Frontal cortex (tissue), 4 donors: ENCODE measurements around the gene FUT7. TPM values are rescaled to one million over a fixed set of nuclear protein-coding genes. Genes with fewer than 3 reads are reported as not detected.

Source experiments
- DNase-seq, 2 donors: peaks; one replicate each; pipeline ENCODE4 v3.0.0; 2012; ENCODE audit warnings: low spot score in 2 of 2
- FAIRE-seq: peaks from 2 replicates; lab custom pipeline; 2012; peaks lifted over from hg19 to GRCh38; lab: Jason Lieb, UNC
- total RNA-seq: library from RNA; depleted of rRNA; stranded (reverse); fragments of >200 nt; gene quantifications from one replicate; pipeline ENCODE4 v1.2.3, GENCODE V29; 2014
- donor health status: control.
- donor health status: control.
- donor health status: control.

The FUT7 gene, protein sequence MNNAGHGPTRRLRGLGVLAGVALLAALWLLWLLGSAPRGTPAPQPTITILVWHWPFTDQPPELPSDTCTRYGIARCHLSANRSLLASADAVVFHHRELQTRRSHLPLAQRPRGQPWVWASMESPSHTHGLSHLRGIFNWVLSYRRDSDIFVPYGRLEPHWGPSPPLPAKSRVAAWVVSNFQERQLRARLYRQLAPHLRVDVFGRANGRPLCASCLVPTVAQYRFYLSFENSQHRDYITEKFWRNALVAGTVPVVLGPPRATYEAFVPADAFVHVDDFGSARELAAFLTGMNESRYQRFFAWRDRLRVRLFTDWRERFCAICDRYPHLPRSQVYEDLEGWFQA
- not detected for total RNA-seq

DNA sequence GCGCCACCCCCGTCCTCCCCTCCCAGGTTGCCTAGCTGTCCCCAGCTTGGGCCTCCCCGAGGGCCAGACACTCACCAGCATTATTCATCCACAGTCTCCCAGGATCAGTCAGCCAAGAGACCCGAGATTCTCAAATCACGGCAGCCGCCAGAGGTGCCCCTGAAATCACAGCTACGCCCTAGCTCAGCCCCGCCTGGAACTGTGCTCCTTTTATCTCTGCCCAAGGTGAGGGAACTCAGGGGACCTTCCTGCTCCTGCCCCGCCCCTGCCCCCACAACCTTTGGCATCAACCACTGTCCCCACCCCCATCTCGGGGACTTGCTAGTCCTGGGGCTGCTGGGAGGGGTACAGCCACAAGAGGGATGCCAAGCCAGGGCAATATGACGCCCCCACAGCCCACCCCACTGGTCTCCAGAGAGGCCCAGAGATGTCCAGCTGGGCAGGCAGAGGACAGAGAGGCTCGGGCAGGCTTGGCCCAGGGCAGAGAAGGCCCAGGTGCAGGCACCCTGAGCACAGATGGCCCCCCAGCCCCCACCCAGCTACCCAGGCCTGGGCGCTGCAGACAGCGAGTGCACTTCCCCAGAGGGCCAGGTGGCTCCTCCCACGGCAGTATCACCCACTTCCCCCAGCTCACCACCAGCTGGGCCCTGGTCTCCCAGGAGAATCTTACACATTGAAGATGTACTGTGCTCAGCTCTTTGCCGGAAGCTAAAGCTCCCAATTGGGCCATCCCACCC is at the start of gene FUT7:
TSS of gene FUT7 (minus strand) at position 185 of the 737 bp plus-strand sequence. CDS start at position 88, 97 bp downstream.
- DNase-seq (no peak), FAIRE-seq (no peak)

DNA sequence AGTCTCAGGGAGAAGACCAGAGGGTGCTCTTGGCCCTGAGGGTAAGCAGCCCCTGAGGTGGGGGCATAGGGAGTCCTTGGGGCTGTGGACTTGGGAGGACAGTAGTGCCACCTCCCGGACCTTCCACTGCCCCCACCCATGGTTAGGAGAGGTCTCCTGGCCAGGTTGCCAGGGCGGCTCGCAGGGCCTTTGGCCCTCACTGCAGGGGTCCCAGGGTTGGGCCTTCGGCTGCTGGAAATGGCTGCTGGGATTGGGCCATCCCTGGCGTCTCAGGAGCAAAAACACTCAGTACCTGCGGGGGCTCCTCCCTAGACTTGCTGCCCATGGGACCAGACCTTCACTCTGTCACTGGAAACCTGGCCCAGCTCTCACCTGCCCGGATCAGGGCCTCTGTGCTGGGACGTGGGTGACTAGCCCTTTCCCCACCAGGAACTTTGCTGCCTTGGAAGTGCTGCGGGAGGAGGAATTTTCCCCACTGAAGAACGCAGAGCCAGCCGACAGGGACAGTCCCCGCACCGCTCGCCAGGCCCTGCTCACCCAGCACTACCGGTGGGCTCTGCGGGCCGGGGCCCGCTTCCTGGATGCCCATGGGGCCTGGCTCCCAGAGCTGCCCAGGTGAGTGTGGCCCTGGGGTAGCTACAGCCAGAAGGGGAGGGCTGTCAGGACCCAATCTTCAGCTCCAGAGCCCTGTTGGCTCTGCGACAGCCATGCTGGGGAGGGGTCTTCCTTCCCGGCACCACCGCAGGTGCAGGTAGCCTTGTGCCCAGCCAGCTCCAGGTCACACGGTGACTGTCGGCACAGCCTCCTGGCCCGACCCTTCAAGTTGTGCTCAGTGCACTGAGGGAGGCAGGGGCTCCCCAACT is 48.6 kb upstream of the FUT7 start:
- no peak for DNase-seq
- FAIRE-seq = no peak

DNA sequence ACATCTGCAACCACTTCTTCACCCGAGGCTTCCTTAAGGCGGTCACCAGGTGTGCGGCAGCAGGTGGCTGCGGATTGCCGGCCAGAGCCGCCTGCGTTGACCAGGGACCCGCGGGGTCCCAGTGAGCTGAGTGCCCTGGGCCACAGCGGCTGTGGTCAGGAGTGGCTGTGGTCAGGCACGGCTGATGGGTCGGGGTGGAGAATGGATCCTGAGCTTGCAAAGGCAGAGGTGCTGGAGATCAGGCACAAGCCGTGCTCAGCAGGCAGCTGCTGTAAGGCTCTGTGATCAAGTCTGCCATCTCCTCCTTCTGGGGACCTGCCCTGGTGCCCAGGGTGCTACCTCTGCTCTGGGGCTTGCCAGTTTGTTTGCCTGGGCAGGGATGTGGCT is 47.5 kb upstream of the FUT7 start:
- FAIRE-seq = no peak
- DNase-seq = no peak

DNA sequence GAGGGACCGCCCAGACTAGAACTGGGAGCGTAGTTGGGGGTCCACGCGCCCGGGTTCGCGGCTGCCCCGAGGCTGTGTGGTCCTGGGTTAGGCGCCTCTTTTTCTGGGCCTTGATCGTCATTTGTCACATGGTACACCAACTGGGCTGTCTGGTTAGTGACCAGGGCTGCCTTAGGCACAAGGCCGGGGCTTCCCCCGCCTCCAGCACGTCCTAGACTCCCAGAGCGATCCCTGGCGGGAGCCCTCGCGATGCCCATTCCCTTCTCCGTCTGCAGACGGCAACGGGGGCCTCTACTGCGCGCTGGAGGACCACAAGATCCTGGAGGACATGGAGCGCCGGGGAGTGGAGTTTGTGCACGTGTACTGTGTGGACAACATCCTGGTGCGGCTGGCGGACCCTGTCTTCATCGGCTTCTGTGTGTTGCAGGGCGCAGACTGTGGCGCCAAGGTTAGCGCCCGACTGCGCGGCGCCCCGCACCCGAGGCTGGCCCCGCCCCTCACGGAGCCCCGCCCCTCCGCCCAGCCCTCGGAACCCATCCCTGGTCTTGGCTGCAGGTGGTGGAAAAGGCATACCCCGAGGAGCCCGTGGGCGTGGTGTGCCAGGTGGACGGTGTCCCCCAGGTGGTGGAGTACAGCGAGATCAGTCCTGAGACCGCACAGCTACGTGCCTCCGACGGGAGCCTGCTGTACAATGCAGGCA is 47.0 kb upstream of the FUT7 start:
- FAIRE-seq (no peak), DNase-seq (no peak)

DNA sequence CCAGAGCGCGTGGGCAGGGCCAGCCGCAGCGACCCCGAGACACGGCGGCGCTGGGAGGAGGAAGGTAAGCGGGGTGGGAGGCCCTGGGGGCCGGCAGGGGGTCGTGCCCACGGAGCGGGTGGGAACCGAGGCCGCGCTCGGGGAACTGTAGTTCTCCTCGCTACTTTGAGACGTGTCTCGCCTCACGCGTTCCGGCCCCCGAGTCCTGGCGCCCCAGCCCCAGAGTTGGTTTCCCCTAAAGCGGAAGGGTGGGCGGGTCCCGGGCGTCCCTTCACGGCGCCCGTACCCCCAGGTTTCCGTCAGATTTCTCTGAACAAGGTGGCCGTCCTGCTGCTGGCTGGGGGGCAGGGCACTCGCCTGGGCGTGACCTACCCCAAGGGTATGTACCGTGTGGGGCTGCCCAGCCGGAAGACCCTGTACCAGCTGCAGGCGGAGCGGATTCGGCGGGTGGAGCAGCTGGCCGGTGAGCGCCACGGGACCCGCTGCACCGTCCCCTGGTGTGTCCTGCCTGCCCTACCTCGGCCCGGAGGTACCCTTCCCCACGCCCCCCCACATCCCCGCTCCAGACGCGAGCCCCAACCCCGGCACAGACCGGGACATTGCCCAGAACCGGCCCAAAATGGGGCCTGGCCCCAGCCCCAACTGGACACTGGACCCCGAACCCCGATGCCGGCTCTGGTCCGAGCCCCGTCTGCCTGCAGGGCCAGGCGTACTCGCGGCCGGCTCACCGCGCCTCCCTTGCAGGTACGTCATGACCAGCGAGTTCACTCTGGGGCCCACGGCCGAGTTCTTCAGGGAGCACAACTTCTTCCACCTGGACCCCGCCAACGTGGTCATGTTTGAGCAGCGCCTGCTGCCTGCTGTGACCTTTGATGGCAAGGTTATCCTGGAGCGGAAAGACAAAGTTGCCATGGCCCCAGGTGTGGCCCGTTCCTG is 46.1 kb upstream of the FUT7 start:
- FAIRE-seq (no peak), DNase-seq (no peak)

DNA sequence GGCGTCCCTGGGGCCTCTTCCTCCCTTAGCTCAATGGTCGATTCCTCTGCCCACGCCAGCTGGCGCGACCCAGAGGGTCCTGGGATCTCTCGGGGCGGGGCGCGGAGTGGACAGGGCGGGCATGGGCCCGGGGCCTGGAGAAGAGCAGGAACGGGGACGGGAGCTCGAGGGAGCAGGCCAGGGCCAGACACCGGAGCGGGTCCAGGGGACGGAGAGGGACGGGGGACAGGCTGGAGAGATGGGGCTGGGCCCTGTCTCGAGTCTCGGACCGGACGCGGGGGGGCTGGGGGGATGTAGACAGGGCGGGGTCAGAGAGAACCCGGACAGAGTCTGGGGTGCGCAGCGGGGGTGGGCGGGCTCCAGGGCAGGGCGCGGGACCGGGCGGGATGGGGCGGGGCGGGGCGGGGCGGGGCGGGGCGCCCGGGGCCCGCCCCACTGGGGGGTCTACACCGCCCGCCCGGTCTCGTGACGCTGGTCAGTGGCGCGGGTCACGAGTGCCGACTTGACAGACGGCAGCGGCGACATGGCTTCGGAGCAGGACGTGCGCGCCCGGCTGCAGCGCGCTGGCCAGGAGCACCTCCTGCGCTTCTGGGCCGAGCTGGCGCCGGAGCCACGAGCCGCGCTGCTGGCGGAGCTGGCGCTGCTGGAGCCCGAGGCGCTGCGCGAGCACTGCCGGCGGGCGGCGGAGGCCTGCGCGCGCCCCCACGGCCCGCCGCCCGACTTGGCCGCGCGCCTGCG is 45.3 kb upstream of the FUT7 start, which contains the start of gene UAP1L1:
TSS of gene UAP1L1 (plus strand) at position 508 of the 738 bp plus-strand sequence. CDS start at position 524, 16 bp downstream.
- FAIRE-seq (no peak), DNase-seq (peak; percentile 73 to 90)

DNA sequence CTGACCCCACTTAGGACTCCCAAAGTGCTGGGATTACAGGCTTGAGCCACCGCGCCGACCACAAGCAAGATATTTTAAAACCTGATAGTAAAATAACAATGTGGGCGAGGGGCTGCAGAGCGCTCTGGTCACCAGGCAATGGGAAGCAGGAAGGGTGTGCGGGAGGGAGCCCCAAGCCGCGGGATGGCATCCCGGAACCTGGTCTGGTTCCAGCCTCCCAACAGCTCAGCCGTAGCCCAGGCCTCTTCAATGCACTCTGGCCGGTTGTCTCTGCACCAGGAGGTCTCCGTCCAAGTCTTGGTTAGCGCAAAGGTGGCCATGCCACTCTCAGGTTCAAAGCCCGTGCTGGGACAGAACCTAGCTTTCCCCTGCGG is 44.7 kb upstream of the FUT7 start:
- DNase-seq = no peak
- FAIRE-seq = no peak

DNA sequence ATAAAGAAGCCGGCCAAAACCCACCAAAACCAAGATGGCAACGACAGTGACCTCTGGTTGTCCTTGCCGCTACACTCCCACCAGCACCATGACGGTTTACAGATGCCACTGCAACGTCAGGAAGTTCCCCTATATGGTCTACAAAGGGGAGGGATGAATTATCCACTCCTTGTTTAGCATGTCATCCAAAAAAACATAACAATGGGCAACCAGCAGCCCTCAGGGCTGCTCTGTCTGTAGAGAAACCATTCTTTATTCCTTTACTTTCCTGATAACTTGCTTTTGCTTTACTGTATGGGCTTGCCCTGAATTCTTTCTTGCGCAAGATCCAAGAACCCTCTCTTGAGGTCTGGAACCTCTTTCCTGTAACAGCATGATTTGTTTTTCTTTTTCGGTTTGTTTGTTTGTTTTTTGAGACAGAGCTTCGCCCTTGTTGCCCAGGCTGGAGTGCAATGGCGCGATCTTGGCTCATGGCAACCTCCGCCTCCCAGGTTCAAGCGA is 43.4 kb upstream of the FUT7 start:
- FAIRE-seq = no peak

DNA sequence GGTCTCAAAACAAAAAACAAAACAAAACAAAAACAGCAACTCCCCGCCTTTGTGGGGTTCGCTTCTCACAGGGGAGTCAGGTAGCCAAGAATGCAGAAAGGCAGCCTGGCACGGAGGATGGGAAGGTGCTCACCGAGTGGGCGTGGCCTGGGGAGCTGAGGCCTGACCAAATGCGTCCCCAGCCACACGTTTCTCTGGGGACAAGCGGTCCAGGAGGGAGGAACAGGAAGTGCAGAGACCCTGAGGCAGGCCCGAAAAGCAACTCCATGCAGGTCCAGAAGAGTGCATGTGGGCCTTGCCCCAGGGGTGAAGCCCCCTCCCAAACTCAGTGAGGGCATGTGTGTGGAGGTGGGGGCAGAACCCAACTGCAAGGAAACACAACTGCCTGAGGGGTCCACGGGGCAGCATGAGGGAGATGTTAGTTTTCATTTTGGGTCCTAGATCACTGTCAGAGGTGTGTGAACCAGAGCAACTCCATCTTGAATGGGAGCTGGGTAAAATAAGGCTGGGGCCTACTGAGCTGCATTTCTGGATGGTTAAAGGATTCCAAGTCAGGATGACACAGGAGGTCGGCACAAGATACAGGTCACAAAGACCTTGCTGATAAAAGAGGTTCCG is 42.9 kb upstream of the FUT7 start:
- no peak for DNase-seq
- FAIRE-seq = no peak

More for the DNA sequence above, 43.4 kb upstream of the FUT7 start:
- no peak for DNase-seq

DNA sequence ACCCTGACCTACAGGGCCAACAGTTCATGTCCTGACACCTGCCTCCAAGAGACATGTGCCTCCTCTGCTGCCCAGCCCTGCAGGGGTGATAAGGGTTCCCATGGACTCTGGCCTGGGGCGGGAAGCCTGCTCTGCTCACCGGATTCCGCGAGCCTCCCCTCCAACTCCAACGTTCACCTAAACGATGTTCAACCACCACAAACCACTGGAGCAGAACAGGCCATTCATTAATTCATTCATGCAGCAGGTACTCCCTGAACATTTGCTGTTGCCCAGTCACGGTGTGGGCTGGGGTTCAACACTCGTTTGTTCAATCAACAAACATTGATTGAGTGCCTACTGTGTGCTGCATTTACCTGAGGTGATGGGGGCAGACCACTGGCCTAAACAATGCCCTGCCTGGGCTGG is 42.1 kb upstream of the FUT7 start:
- no peak for FAIRE-seq
- DNase-seq = no peak

DNA sequence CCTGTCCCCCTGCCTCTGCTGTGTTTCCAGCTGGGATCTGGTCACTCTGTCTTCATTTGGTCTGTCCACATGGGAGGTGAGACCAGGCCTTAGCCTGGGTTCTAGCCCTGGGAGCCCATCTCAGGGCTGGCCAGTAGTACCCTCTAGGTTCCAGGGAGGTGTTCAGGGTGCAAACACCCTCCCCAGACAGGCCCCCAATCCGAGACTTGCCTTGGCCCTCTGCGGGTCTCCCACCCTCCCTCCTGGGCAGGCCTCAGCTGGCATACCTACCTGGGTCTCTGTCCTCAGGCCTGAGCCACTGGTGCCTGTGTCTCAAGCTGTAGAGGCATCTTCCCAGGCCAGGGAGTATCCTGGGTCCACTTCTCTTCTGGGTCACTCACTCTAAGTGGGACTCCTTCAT is 39.4 kb upstream of the FUT7 start:
- FAIRE-seq = no peak
- no peak for DNase-seq

DNA sequence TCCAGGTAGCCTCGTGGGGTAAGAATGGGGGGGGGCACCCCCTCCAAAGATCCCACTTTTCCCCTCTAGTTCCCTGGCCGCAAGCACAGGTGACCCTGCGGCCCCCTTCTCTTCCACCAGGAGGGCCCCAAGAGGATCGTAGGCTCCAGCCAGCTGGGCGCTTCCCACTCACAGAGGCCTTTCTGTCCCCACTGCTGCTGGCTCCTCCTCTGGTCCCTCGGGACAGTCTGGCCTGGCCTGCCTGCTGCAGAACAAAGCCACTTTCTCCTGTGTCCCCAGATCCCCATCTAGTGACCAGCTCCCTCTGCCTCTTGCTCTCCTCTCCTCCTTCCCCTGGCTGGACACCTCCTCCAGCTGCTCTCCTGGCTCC is 39.0 kb upstream of the FUT7 start:
- DNase-seq (peak; percentile 72 to 83), FAIRE-seq (no peak)

DNA sequence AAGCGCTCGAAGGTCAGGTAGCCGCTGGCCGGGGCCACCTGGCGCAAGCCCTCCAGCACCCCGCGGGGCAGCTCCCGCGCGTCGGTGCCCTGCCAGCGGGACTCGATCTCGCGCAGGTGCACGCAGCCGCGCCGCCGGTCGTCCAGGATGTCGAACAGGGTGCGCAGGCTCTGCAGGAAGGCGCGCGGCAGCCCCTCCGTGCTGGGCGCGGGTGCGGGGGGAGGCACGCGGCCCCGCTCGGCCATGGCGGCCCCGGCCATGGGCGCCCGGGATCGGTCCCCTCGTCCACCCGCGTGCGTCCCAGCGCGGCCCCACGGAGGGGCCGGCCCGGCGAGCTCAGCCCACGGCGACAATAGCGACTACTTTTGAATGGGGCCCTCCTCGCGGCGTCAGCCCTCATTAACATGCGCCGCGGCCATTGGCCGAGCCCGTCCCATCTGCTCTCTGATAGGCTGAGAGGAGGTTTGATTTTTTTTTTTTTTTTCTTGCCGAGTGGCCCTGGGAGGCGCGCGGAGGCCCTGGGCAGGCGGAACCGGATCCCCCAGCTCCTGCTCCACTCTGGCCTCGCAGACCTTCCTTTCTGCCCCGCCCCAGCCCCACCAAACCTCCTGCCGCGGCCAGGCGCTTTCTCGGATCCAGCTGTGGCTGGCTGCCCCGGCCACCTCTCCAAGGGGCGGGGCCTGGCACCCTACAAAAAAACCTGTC is 38.5 kb upstream of the FUT7 start, which contains the start of gene SAPCD2:
TSS of gene SAPCD2 (minus strand) at position 357 of the 705 bp plus-strand sequence. CDS start at position 260, 97 bp downstream.
- DNase-seq = peak; percentile 94
- FAIRE-seq = peak; percentile 49

DNA sequence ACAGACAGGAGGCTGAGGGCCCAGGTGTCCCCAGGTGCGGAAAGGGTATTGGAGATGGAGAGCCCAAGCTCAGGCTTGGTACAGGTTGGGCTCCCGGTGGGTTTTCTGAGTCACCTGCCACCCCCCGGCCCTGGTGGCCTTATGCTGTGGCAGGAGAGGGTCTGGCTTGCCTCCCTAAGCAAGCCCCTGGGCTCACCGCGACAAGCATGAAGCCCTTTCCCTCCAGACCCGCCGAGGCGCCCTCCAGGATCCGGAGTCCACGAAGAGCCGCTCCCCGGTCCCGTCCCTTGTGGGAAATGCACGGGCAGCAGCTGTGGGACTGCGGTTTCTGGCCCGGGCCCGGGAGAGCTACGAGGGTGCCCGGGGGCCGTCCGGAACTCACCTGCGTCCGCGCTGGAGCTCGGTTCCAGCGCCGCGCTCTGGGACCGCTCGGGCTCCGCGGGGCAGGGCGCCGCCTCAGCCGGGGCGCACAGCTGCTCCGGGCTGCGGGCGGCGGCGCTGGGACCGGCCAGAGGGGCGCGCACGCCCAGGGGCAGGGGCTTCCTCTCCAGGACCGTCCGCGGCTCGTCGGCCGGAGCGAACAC is 37.7 kb upstream of the FUT7 start:
- DNase-seq (no peak), FAIRE-seq (no peak)

DNA sequence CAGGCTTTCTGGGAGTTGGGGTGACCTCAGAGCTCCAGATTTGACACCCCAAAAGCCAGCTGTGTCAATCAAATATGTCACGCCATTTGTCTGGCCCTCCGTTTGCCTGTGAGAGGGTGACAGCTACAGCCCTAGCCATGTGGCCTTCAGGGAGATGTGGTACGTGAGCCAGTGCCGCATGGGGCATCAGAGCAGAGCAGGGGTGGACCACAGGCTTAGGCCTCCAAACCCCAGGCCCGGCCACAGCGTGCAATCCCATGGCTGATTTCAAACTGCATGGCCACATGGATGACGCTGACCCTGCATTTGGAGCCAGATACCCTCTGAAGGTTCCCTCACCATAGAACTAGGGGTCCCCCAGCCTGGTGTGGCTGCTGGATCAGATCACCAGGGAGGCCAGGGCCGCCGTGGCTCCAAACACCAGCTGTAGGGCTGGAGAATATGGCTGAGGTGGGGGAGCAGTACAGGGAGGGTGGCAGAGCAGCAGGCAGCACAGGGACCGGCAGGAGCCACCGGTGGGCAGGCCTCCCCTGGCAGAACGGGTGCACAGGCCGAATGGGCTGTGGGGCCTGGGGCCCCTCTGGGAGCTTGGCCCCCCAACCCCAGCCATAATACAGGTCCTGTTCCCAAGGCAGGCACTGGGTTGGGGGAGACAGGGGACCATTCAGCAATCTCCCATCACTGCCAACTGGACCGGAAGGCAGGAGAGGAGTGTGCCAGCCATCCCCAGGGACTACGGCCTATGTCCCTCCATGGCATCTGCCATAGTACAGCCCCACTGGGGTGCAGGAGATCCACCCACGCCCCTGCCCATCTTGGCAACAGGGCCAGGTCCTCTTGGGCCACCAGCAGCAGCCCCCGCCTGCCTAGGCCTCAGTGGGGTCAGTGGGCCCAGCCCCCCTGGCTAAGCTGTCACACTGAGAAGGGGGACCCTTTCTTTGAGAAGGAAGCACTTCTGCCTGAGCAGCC is 36.9 kb upstream of the FUT7 start:
- DNase-seq (no peak), FAIRE-seq (no peak)
